H9 (cell line): ENCODE results near the gene DRD1. TPM values are rescaled to one million over a fixed set of nuclear protein-coding genes. Genes with fewer than 3 reads are reported as not detected.
"Not testable (repeated sequence)": the region's sequence is repeated elsewhere in the genome, so short reads cannot be mapped to it uniquely, and the experiment has no call there.

Experiments used
- DNase-seq: peaks from one replicate; pipeline ENCODE4 v3.0.0-alpha.2; 2017
- H2AFZ ChIP-seq: one replicate; pipeline ENCODE4 v1.6.1; 2013; ENCODE audit warnings: mild to moderate bottlenecking, low read length, control low read depth, moderate library complexity
- H2AK5ac ChIP-seq: 2 replicates; pipeline ENCODE4 v1.6.1; 2013; ENCODE audit warnings: low read length, control low read depth, mixed read lengths; ENCODE audit not compliant: insufficient read length
- H2BK120ac ChIP-seq: one replicate; pipeline ENCODE4 v1.6.1; 2013; ENCODE audit warnings: low read depth, mild to moderate bottlenecking, low read length, control low read depth, inconsistent platforms; ENCODE audit not compliant: poor library complexity, severe bottlenecking
- H2BK12ac ChIP-seq: 2 replicates; pipeline ENCODE4 v1.6.1; 2013; ENCODE audit warnings: low read length, control low read depth, mixed read lengths, low read depth; ENCODE audit not compliant: insufficient read length
- H2BK15ac ChIP-seq: 2 replicates; pipeline ENCODE4 v1.6.1; 2013; ENCODE audit warnings: low read depth, low read length, control low read depth
- H2BK20ac ChIP-seq: one replicate; pipeline ENCODE4 v1.6.1; 2013; ENCODE audit warnings: low read depth, mild to moderate bottlenecking, low read length, control low read depth, inconsistent platforms; ENCODE audit not compliant: poor library complexity, severe bottlenecking
- H2BK5ac ChIP-seq: 2 replicates; pipeline ENCODE4 v1.6.1; 2013; ENCODE audit warnings: low read length, control low read depth, mixed read lengths; ENCODE audit not compliant: insufficient read length
- H3K14ac ChIP-seq: 2 replicates; pipeline ENCODE4 v1.6.1; 2013; ENCODE audit warnings: low read length, control low read depth; ENCODE audit not compliant: insufficient read depth
- H3K18ac ChIP-seq: 2 replicates; pipeline ENCODE4 v1.6.1; 2013; ENCODE audit warnings: low read depth, mild to moderate bottlenecking, mixed read lengths, low read length, control low read depth; ENCODE audit not compliant: insufficient read length
- H3K23ac ChIP-seq: 2 replicates; pipeline ENCODE4 v1.6.1; 2013; ENCODE audit warnings: low read length, control low read depth, mixed read lengths, low read depth; ENCODE audit not compliant: insufficient read length
- H3K23me2 ChIP-seq: 2 replicates; pipeline ENCODE4 v1.6.1; 2013; ENCODE audit warnings: low read depth, mild to moderate bottlenecking, mixed read lengths, low read length, control low read depth; ENCODE audit not compliant: insufficient read length, poor library complexity, severe bottlenecking
- H3K27ac ChIP-seq: 2 replicates; pipeline ENCODE4 v1.5.1; 2013; ENCODE audit warnings: low read length, control low read depth, mixed read lengths, low read depth; ENCODE audit not compliant: insufficient read length
- H3K27me3 ChIP-seq: 2 replicates; pipeline ENCODE4 v1.6.1; 2013; ENCODE audit warnings: low read length, control low read depth, inconsistent platforms; ENCODE audit not compliant: insufficient read depth
- H3K4ac ChIP-seq: 2 replicates; pipeline ENCODE4 v1.6.1; 2013; ENCODE audit warnings: low read depth, mild to moderate bottlenecking, control low read depth, inconsistent platforms, low read length, moderate library complexity
- H3K4me1 ChIP-seq: 2 replicates; pipeline ENCODE4 v1.6.1; 2013; ENCODE audit warnings: low read length, control low read depth, inconsistent platforms; ENCODE audit not compliant: insufficient read depth
- H3K4me2 ChIP-seq: 2 replicates; pipeline ENCODE4 v1.6.1; 2013; ENCODE audit warnings: low read length, control low read depth, mixed read lengths; ENCODE audit not compliant: insufficient read length, insufficient read depth
- H3K56ac ChIP-seq: 2 replicates; pipeline ENCODE4 v1.6.1; 2013; ENCODE audit warnings: low read depth, mild to moderate bottlenecking, mixed read lengths, low read length, control low read depth; ENCODE audit not compliant: insufficient read length
- H3K79me1 ChIP-seq: 2 replicates; pipeline ENCODE4 v1.6.1; 2013; ENCODE audit warnings: low read depth, mild to moderate bottlenecking, moderate library complexity, low read length, control low read depth, inconsistent platforms; ENCODE audit not compliant: insufficient read depth, poor library complexity, severe bottlenecking
- H3K79me2 ChIP-seq: 2 replicates; pipeline ENCODE4 v1.6.1; 2013; ENCODE audit warnings: low read length, control low read depth, inconsistent platforms; ENCODE audit not compliant: insufficient read depth
- H3K9ac ChIP-seq: 2 replicates; pipeline ENCODE4 v1.6.1; 2013; ENCODE audit warnings: low read length, control low read depth, mixed read lengths; ENCODE audit not compliant: insufficient read length; ENCODE audit errors: extremely low read depth
- H3K9me3 ChIP-seq: one replicate; pipeline ENCODE4 v1.6.1; 2013; ENCODE audit warnings: low read depth, low read length, inconsistent platforms; ENCODE audit not compliant: control insufficient read depth
- H3T11ph ChIP-seq: one replicate; pipeline ENCODE4 v1.6.1; 2013; ENCODE audit warnings: mild to moderate bottlenecking, low read length, control low read depth, inconsistent platforms
- H4K20me1 ChIP-seq: one replicate; pipeline ENCODE4 v1.6.1; 2013; ENCODE audit not compliant: control insufficient read depth, insufficient read length, insufficient read depth
- H4K5ac ChIP-seq: 2 replicates; pipeline ENCODE4 v1.6.1; 2013; ENCODE audit warnings: low read depth, mild to moderate bottlenecking, mixed read lengths, low read length, control low read depth; ENCODE audit not compliant: insufficient read length
- H4K8ac ChIP-seq: replicated peaks from 2 replicates; pipeline ENCODE4 v1.6.1; 2013; ENCODE audit warnings: low read length, control low read depth, mixed read lengths, low read depth; ENCODE audit not compliant: insufficient read length
- H4K91ac ChIP-seq: 2 replicates; pipeline ENCODE4 v1.6.1; 2013; ENCODE audit warnings: low read depth, mild to moderate bottlenecking, moderate library complexity, mixed read lengths, low read length, control low read depth; ENCODE audit not compliant: insufficient read length
- H3K27ac Mint-ChIP-seq, 3 experiments: 2 replicates in 2 of 3; 3 replicates in 1 of 3; pipeline ENCODE4 v1.8.0; 2020 to 2021; ENCODE audit warnings: mixed read lengths in 3 of 3, mild to moderate bottlenecking in 1 of 3, moderate library complexity in 1 of 3
- H3K27me3 Mint-ChIP-seq: 2 replicates; pipeline ENCODE4 v1.8.0; 2021; ENCODE audit warnings: low read depth, mild to moderate bottlenecking, moderate library complexity, mixed read lengths
- H3K36me3 Mint-ChIP-seq, 3 experiments: 2 replicates in 2 of 3; 3 replicates in 1 of 3; pipeline ENCODE4 v1.8.0; 2020 to 2021; ENCODE audit warnings: low read depth in 3 of 3, mixed read lengths in 3 of 3; ENCODE audit not compliant: insufficient read depth in 1 of 3
- H3K4me1 Mint-ChIP-seq, 2 experiments: 2 replicates each; pipeline ENCODE4 v1.8.0; 2020; ENCODE audit warnings: mixed read lengths in 2 of 2
- H3K4me3 Mint-ChIP-seq, 2 experiments: 2 replicates in 1 of 2; 3 replicates in 1 of 2; pipeline ENCODE4 v1.8.0; 2020 to 2021; ENCODE audit warnings: mild to moderate bottlenecking in 2 of 2, mixed read lengths in 2 of 2, moderate library complexity in 1 of 2
- H3K9me3 Mint-ChIP-seq, 2 experiments: 2 replicates in 1 of 2; 3 replicates in 1 of 2; pipeline ENCODE4 v1.8.0; 2020; ENCODE audit warnings: mild to moderate bottlenecking in 2 of 2, mixed read lengths in 2 of 2, moderate library complexity in 1 of 2
- CTCF ChIP-seq: fragments of 200-600 bp; sonication (generic); conservative IDR thresholded peaks from 3 replicates; pipeline ENCODE4 v1.8.0; 2021; ENCODE audit warnings: antibody characterized with exemption, mild to moderate bottlenecking
- WGBS: extraction: QIAGEN DNeasy Blood & Tissue Kit; methylation state at CpG from one replicate; pipeline ENCODE4 v1.1.7; 2013; ENCODE audit warnings: missing lambda C conversion rate, low lambda C conversion rate, mixed read lengths; ENCODE audit not compliant: insufficient read length; ENCODE audit errors: extremely low coverage; 5-methylcytosine and 5-hydroxymethylcytosine counted together
- total RNA-seq: library from RNA; stranded (reverse); gene quantifications from 2 replicates; pipeline ENCODE4 v1.2.1, GENCODE V29; 2021

DRD1 gene
- total RNA-seq, 1 experiment from 2014 or later = not detected

DNA sequence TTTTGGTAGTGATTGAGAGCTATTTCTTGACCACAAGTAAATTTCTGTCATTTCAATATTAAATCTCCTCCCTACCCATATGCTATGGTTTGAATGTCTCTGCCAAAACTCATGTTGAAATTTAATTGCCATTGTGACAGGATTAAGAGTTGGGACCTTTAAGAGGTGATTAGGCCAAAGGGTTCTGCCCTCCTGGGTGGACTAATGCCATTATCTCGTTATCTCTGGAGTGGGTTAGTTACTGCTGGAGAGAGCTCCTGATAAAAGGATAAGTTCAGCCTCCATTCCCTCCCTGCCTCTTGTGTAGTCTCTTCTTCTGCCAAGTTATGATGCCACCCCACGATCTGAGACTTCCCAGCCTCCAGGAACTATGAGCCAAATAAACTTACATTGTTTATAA, 3.6 kb upstream of the DRD1 start:
- TF ChIP-seq CTCF = no peak
- no peak overlapping the region for H3T11ph ChIP-seq
- no peak for DNase-seq
- no peaks in the 10 kb centered on the region for H3K9me3 ChIP-seq
- H2BK12ac ChIP-seq = no peak overlapping the region
- H2BK5ac ChIP-seq = no peak overlapping the region
- H3K9me3 Mint-ChIP-seq = no peaks in the 10 kb centered on the region
- no peak overlapping the region for H2BK120ac ChIP-seq
- peaks cover 0 to 2% (median 0%) of the 10 kb centered on the region in 3 experiments; a peak in 1 of 7 replicates for H3K36me3 Mint-ChIP-seq
- H2BK20ac ChIP-seq = no peak overlapping the region
- no peak overlapping the region for H4K91ac ChIP-seq
- no peak overlapping the region for H3K4ac ChIP-seq
- no peak overlapping the region for H3K27ac Mint-ChIP-seq
- no peak overlapping the region for H2BK15ac ChIP-seq
- H2AFZ ChIP-seq = no peak overlapping the region
- no peak overlapping the region for H4K5ac ChIP-seq
- no peaks in the 10 kb centered on the region for H3K79me1 ChIP-seq
- no CpG with 5 or more reads among the region's 2 CpGs for WGBS
- no peak overlapping the region for H3K14ac ChIP-seq
- H3K4me3 Mint-ChIP-seq = no peak overlapping the region
- no peak overlapping the region for H3K18ac ChIP-seq
- peaks cover 17% of the 10 kb centered on the region; the same call in 1 of the 2 replicates for H3K27me3 ChIP-seq
- no peak overlapping the region for H3K9ac ChIP-seq
- H3K4me1 Mint-ChIP-seq = peaks cover 19 to 35% of the 10 kb centered on the region in 2 experiments
- no peak overlapping the region for H2AK5ac ChIP-seq
- no peaks in the 10 kb centered on the region for H3K4me1 ChIP-seq
- peaks cover 16% of the 10 kb centered on the region for H3K23me2 ChIP-seq
- H3K79me2 ChIP-seq = no peaks in the 10 kb centered on the region
- no peak overlapping the region for H3K27ac ChIP-seq
- H3K4me2 ChIP-seq = no peak overlapping the region
- H4K20me1 ChIP-seq = no peaks in the 10 kb centered on the region
- H4K8ac ChIP-seq = no peak overlapping the region
- H3K27me3 Mint-ChIP-seq = peaks cover 55% of the 10 kb centered on the region
- no peak overlapping the region for H3K56ac ChIP-seq
- H3K23ac ChIP-seq = no peak overlapping the region

GRCh38 chr5:175446378-175446777, 2.4 kb upstream of the DRD1 start:
- H3K4me1 ChIP-seq, H4K91ac ChIP-seq, H2AK5ac ChIP-seq, H3K9ac ChIP-seq, DNase-seq, H2AFZ ChIP-seq, H3K27ac ChIP-seq, H3K18ac ChIP-seq, H2BK20ac ChIP-seq, H3K36me3 Mint-ChIP-seq, H3K9me3 Mint-ChIP-seq, H3K14ac ChIP-seq, H2BK15ac ChIP-seq, H3K79me1 ChIP-seq, H3K9me3 ChIP-seq, H2BK12ac ChIP-seq, H4K5ac ChIP-seq, H3K4me2 ChIP-seq, H2BK5ac ChIP-seq, H3K27ac Mint-ChIP-seq, H3K4ac ChIP-seq, H3K79me2 ChIP-seq, H3K56ac ChIP-seq, H3K23ac ChIP-seq, H3K4me3 Mint-ChIP-seq, H4K20me1 ChIP-seq, H4K8ac ChIP-seq, H3T11ph ChIP-seq, H2BK120ac ChIP-seq: not testable (repeated sequence)
- Histone ChIP-seq H3K27me3 (peaks cover 21% of the 10 kb centered on the region; the same call in 1 of the 2 replicates), H3K23me2 (peaks cover 16% of the 10 kb centered on the region)
- no CpG with 5 or more reads among the region's 14 CpGs for WGBS
- Mint-ChIP-seq H3K27me3 (peaks cover 66% of the 10 kb centered on the region), H3K4me1 (peaks cover 19 to 35% of the 10 kb centered on the region in 2 experiments)
